ENCODE results near the gene USH1C.

USH1C gene

GRCh38 chr11:17462940-17463339 lies 81.3 kb downstream of the USH1C start:
- no peak for DNase-seq

DNA sequence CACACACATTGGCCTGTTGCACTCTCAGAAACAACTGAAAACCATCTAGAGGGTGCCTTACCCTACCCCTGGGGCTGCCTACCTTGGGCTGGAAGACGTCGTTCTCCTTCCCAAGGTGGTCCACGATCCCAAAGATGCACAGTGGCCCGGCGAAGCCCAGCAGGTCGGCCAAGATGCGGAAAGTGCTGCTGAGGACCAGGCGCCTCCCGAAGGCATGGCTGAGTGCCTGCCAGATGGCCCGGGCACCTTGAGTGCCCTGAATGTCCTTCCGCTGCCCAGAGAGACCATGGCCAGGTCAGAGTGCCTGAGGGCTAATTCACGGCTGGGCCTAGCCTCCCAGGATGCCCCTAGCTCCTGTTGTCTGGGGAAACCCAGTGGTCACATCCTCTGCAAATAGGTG lies 83.8 kb downstream of the USH1C start:
- DNase-seq: no peak

- no peak for DNase-seq
Observed at GRCh38 chr11:17459236-17459896, 84.8 kb downstream of the USH1C start.

DNA sequence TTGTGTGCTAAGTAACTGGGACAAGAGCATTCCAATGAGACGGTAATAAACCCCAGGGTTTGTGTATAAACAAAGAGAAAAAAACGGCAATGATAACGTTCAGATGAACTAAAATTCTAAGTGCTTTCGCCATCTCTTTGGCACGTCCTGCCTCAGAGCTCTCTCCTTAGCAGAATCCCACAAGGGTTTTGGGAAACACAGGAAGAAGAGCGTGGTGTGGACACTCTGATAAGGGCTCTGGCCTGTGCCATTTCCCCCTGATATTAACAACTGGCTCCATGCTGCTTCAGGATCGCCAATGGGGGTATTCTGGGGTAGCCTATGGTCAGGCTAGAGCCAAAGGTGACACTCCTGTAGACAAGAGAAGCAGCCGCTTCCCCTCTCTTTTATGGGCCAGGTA lies 85.9 kb downstream of the USH1C start:
- no peak for DNase-seq

- no peak for DNase-seq
Observed at GRCh38 chr11:17457396-17458173, 86.6 kb downstream of the USH1C start.

GRCh38 chr11:17452668-17453067 lies 91.5 kb downstream of the USH1C start:
- DNase-seq: no peak

DNA sequence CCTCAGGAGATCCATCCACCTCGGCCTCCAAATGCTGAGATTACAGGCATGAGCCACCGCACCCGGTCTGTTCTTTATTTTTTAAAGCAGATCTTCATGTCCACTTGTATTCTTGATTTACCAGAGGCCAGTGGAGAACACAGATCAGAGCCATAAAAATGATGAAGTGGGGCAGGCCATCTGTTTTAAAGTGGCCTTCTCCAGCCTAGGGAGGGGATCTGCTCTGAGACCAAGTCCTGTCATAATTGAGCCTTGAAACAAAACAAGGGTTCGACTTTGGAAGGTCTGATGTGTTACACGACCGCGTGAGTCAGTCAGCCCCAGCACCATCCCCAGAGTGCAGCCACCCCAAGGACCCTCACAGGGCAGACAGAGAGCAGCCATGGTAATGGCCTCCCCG lies 95.1 kb downstream of the USH1C start:
- DNase-seq: no peak

DNA sequence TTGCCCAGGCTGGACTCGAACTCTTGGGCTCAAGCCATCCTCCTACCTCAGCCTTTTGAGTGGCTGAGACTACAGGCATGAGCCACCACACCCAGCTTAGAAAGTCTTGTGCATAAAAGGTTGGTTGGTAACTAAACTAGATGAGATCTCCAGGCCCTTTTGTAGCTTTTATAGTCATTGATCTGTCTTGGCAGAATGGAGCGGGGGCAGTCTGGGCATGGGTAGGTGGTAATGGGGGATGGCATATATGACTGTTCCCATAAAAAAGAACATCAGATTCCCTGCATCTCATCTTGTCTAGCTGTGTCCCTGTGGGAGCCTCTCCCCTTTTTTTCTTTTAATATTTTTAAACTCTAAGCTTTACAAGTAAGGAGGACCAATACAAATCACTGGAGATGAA lies 97.7 kb downstream of the USH1C start:
- DNase-seq: no peak

- no peak for DNase-seq
Observed at GRCh38 chr11:17445240-17445795, 98.9 kb downstream of the USH1C start.

DNA sequence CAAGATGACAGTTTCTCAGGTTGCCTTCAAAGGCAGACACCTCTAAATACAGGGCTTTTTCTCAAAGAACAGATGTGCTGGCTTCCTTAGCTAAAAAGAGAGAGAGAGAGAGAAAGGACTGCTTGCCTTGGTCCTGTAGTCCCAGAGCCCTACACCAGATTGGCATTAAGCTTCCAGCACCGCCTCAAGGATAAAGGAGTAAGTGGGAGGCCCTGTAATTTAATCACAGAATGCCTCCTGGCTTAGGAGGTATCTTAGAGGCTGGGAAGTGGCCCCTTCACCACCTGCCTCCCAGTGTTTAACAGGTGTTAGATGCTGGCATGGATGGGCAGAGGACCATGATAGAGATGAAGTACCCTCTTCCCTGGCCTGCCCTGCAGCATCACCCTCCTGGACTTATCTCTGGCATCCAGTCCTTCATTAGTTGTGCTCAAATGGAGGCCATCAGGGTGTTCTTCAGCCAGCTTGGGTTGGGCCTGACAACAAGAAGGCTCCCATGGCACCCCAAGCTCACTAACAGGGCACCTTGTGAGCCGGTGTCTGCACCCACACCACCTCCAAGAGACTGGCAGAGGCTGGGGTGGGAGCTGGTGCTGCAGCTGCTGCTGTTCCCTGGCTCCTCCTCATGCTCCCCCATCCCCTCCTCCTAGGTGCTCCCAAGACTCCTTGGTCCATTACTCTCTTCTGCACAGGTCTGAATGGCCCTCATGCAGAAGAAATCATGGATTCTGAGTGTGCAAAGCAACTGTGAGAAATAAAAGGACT lies 100.1 kb downstream of the USH1C start:
- DNase-seq: no peak

All from CD4-positive, alpha-beta T cell treated with Interleukin-17A for 4 hours (primary cell).